DND-41 (cell line): ENCODE data around the gene NEURL1.

ENCODE experiments used
- ATAC-seq: fragments of 200-7000 bp; cut with Tn5 transposase; 3 replicates; pipeline ENCODE4 v1.9.1; 2021; ENCODE audit warnings: low read depth; ENCODE audit not compliant: insufficient read depth
- DNase-seq: peaks from one replicate; pipeline ENCODE4 v3.0.0-alpha.2; 2020
- H2AFZ ChIP-seq: 2 replicates; pipeline ENCODE4 v1.6.0; 2012; ENCODE audit warnings: low read depth, low read length
- H3K27ac ChIP-seq: 2 replicates; pipeline ENCODE4 v1.5.1; 2012; ENCODE audit warnings: low read length, inconsistent platforms
- H3K27me3 ChIP-seq: fragments of 200-600 bp; sonication (generic); 2 replicates; pipeline ENCODE4 v1.6.0; 2012; ENCODE audit warnings: low read length, mild to moderate bottlenecking, inconsistent platforms; ENCODE audit not compliant: insufficient read depth, poor library complexity
- H3K36me3 ChIP-seq: 2 replicates; pipeline ENCODE4 v1.5.1; 2012; ENCODE audit warnings: low read length, inconsistent platforms; ENCODE audit not compliant: insufficient read depth
- H3K4me1 ChIP-seq: 2 replicates; pipeline ENCODE4 v1.5.1; 2012; ENCODE audit warnings: mild to moderate bottlenecking, low read length; ENCODE audit not compliant: insufficient read depth
- H3K4me2 ChIP-seq: 2 replicates; pipeline ENCODE4 v1.6.0; 2012; ENCODE audit warnings: mild to moderate bottlenecking, moderate library complexity, low read length, inconsistent platforms; ENCODE audit not compliant: insufficient read depth
- H3K4me3 ChIP-seq, 2 experiments: fragments of 200-600 bp in 1 of 2; shearing (Covaris generic) in 1 of 2; 2 replicates each; pipeline ENCODE4 v1.5.1; 2012 to 2016; ENCODE audit warnings: inconsistent platforms in 2 of 2, low read length in 2 of 2, mild to moderate bottlenecking in 2 of 2, low read depth in 1 of 2, moderate library complexity in 1 of 2
- H3K79me2 ChIP-seq: 2 replicates; pipeline ENCODE4 v1.6.0; 2012; ENCODE audit warnings: low read length, inconsistent platforms; ENCODE audit not compliant: insufficient read depth
- H3K9ac ChIP-seq: 2 replicates; pipeline ENCODE4 v1.6.0; 2012; ENCODE audit warnings: low read depth, mild to moderate bottlenecking, inconsistent platforms, low read length, moderate library complexity
- H3K9me3 ChIP-seq: 2 replicates; pipeline ENCODE4 v1.5.1; 2012; ENCODE audit warnings: low read length, moderate library complexity, mild to moderate bottlenecking, inconsistent platforms; ENCODE audit not compliant: insufficient read depth, severe bottlenecking
- H4K20me1 ChIP-seq: 2 replicates; pipeline ENCODE4 v1.6.0; 2012; ENCODE audit warnings: low read length; ENCODE audit not compliant: insufficient read depth
- CTCF ChIP-seq: IDR thresholded peaks from 2 replicates; pipeline ENCODE4 v1.5.1; 2012; ENCODE audit warnings: borderline replicate concordance, low read length, moderate library complexity, mild to moderate bottlenecking; ENCODE audit not compliant: poor library complexity, severe bottlenecking; ENCODE audit errors: extremely low read depth
- EZH2 ChIP-seq: IDR thresholded peaks from 3 replicates; pipeline ENCODE4 v1.6.1; 2012; ENCODE audit warnings: borderline replicate concordance, low read depth, mild to moderate bottlenecking, moderate library complexity, low read length, inconsistent platforms; ENCODE audit not compliant: severe bottlenecking

NEURL1 gene

GRCh38 chr10:103512166-103512565 lies 18.7 kb downstream of the NEURL1 start:
- ATAC-seq (no peak), DNase-seq (no peak)
- H3K36me3 ChIP-seq, result no peaks in the 10 kb centered on the region
- no peaks in the 10 kb centered on the region for H4K20me1 ChIP-seq
- no peak overlapping the region for H3K4me3 ChIP-seq
- no peak overlapping the region for H3K4me2 ChIP-seq
- no peaks in the 10 kb centered on the region for H3K79me2 ChIP-seq
- no peak overlapping the region for H2AFZ ChIP-seq
- H3K27ac ChIP-seq, result no peak overlapping the region
- no peaks in the 10 kb centered on the region for H3K27me3 ChIP-seq
- no peaks in the 10 kb centered on the region for H3K9me3 ChIP-seq
- TF ChIP-seq EZH2, result no peak
- TF ChIP-seq CTCF, result no peak
- no peak overlapping the region for H3K9ac ChIP-seq
- H3K4me1 ChIP-seq, result no peaks in the 10 kb centered on the region

DNA sequence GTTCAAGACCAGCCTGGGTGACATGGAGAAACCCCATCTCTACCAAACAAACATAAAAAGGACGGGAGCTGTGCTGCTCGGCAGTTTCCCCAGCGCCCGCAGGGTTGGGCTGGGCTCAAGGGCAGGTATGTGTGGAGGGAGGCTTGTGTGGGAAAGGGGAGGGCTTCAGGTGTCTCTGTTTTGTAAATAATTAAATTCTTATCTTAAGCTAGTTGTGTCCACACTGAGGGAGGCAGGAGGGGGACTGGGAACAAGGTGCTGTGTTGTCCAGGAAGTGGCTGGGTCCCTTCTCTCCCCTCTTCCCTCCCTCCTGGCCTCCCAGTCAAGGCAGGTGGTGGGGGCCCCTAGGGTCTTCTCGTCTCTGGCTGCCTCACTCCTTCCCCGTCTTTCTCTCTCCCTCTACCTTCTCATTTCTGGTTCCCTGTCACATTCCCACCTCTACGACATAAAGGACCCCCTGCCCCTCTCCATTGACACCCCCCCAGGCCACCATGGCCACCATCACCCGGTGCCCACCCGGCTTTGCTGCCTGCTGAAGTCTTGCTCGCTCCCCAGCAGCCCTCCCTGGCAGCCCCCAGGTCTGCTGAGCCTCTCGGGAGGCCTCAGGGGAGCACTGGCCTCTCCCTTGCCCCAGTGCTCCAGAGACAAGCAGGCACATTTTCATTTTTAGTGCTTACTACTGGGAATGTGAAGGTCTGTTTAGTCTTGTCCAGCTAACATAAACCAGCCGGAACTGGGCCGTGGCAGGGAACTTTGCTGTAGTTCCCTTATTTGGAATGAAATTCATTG lies 19.3 kb downstream of the NEURL1 start:
- no peak overlapping the region for H3K27ac ChIP-seq
- H3K4me2 ChIP-seq, result no peak overlapping the region
- no peak overlapping the region for H3K9ac ChIP-seq
- ATAC-seq (no peak), DNase-seq (no peak)
- no peak overlapping the region for H2AFZ ChIP-seq
- TF ChIP-seq CTCF, result no peak
- no peak for TF ChIP-seq EZH2
- H3K4me1 ChIP-seq, result no peaks in the 10 kb centered on the region
- no peaks in the 10 kb centered on the region for H3K79me2 ChIP-seq
- H3K36me3 ChIP-seq, result no peaks in the 10 kb centered on the region
- H3K4me3 ChIP-seq, result no peak overlapping the region
- no peaks in the 10 kb centered on the region for H3K9me3 ChIP-seq
- H4K20me1 ChIP-seq, result no peaks in the 10 kb centered on the region
- peaks cover 5% of the 10 kb centered on the region for H3K27me3 ChIP-seq

DNA sequence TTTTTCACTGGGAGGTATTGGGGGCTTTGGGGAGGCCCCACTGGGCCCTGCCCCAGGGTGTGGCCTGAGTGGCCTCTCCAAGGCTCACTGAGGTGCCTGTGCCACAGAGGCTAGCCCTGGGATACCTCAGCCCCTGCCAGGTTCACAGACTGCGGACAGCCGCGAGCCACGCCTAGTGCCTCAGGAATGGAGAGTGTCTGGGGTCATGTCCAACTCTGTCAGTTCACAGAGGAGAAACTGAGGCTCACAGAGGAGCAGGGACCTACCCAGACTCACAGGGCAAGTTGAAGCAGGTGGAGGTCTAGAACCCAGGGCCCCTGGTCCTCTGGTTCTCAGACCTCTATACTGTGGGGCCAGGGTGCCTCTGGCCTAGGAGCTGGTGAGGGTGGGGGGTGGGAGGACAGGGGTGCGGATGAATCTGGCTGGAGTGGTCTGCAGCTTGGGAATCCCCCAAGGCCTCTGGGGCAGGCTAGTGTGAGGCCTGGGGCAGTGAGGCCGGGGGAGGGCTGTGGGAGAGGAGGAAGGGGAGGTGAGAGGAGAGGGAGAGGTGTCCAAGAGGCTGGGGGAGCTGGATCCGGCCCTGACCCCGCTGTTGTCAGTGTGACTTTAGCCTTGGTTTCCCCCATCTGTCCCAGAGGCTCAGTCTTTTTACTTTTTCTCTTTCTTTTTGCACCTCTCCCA lies 20.0 kb downstream of the NEURL1 start:
- H3K9me3 ChIP-seq, result no peaks in the 10 kb centered on the region
- no peaks in the 10 kb centered on the region for H3K36me3 ChIP-seq
- DNase-seq, result no peak
- no peak overlapping the region for H3K27ac ChIP-seq
- H3K79me2 ChIP-seq, result no peaks in the 10 kb centered on the region
- H2AFZ ChIP-seq, result no peak overlapping the region
- no peak for ATAC-seq
- TF ChIP-seq CTCF (no peak), EZH2 (no peak)
- peaks cover 7% of the 10 kb centered on the region for H3K27me3 ChIP-seq
- no peak overlapping the region for H3K4me3 ChIP-seq
- no peaks in the 10 kb centered on the region for H4K20me1 ChIP-seq
- H3K4me2 ChIP-seq, result no peak overlapping the region
- H3K4me1 ChIP-seq, result no peaks in the 10 kb centered on the region
- H3K9ac ChIP-seq, result no peak overlapping the region
